NCI-H226 (cell line): ENCODE data around the gene SOX11.

Source experiments
- DNase-seq: peaks from one replicate; pipeline ENCODE4 v3.0.0-alpha.2; 2015

Gene SOX11

GRCh38 chr2:5725072-5725471 lies 32.9 kb downstream of the SOX11 start:
- DNase-seq = no peak

- no peak for DNase-seq
Observed at GRCh38 chr2:5725794-5726463, 33.7 kb downstream of the SOX11 start.

DNA sequence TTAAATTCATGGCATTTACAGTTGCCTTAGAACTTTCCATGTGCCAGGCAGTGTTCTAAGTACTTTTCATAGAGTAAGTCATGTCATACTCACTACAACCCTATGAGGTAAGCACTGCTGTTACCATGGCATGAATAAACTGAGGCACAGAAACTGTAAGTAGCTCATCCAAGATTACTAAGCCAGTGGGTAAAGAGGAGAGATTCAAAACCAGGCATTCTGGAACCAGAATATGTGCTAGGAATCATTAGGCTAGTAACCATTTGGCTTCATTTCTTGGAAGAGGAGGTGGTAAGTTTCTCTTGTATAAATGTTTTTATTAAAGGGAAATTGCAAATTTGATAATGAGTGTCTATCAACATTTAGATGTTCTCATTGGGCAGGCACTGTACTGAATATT lies 35.1 kb downstream of the SOX11 start:
- no peak for DNase-seq

DNA sequence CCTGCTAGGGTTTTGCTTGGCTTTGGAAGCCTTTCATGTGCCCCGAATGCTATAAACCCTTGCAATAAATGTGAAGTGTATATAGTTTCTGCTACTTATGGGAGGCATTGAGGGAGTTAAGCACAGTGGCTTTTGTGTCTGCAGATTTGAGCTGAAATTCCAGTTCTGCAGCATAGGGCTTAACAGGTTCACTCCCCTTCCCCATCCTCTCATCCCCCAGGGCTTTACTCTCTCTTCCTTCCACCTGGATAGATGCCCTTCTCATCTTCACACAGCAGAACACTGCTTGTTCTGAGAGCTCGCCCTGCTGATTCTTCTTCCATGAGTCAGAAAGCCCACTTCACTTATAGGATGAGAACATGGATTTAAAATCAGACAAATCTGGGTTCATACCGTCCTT lies 37.2 kb downstream of the SOX11 start:
- no peak for DNase-seq

DNA sequence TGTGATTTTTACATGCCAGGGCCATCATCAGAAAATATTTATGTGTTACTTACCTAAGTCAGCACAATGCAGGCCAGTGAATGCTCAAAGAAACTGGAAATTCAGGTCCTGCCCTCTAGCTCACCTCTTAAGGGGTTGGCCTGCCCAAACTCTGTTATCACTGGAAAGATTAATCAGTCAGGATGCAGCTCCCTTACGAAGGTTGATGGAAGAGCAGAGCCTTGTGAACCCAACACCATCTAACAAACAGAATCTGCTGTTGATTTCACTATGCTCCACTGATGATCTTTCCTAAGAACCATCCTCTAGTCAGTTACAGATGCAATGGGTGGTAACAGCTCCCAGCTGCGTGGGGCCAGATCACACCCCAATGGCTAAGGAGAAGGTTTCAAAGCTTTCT lies 38.2 kb downstream of the SOX11 start:
- DNase-seq = no peak

GRCh38 chr2:5734859-5735520 lies 42.8 kb downstream of the SOX11 start:
- no peak for DNase-seq

DNA sequence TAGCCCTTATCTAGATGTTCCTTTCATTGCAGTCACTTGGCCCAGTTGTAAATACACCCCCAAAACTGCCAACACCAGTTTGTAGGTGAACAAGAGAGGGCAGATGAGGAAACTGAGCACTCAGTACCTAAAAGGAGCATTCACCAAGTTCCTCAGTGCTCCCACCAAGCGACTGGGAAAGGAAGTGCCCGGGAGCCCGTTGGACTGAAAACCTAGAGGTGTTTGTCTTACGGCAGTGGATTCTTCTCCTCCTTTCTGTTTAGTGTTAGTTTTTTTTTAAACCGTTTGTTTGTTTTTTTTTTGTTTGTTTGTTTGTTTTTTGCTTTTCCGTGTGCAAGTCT lies 43.3 kb downstream of the SOX11 start:
- no peak for DNase-seq

DNA sequence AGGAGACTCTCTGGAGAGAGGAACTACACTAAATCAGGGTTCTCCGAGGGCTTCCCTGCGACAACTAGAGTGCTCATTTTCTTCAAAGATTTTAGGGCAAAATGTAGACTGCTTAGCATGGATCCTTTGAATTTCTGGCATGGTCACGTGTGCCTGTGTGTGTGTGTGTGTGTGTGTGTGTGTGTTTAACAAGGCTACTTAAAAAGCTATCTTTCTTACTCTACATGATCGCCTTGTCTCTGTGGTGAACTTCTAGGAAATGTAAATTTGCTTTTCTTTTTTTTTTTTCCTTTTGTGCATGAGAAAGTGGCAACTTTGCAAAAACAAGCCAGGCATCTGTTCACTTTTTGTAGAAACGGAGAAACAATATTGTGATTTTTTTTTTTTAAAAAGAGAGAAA lies 43.9 kb downstream of the SOX11 start:
- DNase-seq = no peak

GRCh38 chr2:5736886-5737285 lies 44.7 kb downstream of the SOX11 start:
- no peak for DNase-seq

DNA sequence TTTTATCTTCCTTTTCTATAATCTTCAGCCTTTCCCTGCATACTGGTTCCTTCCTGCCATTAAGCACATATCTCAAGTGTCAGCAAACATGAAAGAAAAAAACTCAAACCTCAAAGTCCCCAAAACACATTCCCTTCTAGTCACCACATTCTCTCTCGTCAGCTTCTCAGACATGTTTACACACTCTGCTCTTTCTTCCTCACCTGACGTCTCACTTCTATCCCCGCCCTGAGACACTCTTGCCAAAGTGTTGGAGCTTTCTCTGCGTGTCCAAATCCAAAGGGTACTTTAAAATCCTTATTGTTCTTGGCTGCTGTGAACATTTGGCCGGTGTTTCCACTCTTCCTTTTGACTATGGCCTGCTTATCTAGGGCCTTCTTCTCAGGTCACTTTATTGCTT lies 47.9 kb downstream of the SOX11 start:
- no peak for DNase-seq

DNA sequence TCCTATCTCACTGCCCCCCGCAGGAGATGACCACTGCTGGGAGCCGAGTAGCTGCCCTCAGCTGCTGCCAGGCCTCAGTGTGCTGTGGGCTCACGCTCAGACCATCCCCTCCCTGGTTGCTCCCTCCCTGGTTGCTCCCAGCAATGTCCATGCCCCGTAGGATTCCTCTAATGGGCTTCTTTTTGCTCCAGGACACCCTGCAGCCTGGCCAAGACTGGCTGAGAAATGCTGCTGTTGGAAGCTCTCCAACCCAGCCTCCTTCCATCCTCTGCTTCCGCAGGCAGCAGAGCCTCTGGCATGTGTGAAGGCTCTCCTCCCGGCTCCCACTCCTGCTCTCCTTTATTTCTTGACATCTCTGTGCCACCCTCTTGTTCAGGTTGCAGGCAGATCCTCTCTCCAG lies 48.6 kb downstream of the SOX11 start:
- DNase-seq = no peak

GRCh38 chr2:5741242-5741641 lies 49.1 kb downstream of the SOX11 start:
- DNase-seq = no peak

- DNase-seq = no peak
Observed at GRCh38 chr2:5742126-5742525, 49.9 kb downstream of the SOX11 start.

GRCh38 chr2:5748391-5748790 lies 56.2 kb downstream of the SOX11 start:
- no peak for DNase-seq

DNA sequence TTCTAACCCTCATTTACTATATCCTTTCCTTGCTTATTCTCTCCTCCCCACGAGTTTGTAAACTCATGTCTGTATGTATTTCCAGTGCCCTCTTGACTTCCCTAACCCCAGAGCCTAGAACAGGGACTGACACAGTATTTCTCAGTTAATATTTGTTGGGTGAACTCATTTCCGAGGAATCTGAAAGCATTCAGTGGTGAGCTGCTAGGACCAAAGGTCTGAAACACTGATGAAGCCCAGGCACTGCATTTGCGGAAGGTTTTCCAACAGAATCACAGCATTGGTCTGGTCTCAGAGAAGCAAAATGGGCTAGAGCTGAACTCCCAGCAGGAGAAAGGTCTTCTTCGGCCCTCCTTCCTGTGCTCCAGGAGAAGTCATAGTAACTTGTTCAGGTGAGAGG lies 56.8 kb downstream of the SOX11 start:
- DNase-seq = no peak

DNA sequence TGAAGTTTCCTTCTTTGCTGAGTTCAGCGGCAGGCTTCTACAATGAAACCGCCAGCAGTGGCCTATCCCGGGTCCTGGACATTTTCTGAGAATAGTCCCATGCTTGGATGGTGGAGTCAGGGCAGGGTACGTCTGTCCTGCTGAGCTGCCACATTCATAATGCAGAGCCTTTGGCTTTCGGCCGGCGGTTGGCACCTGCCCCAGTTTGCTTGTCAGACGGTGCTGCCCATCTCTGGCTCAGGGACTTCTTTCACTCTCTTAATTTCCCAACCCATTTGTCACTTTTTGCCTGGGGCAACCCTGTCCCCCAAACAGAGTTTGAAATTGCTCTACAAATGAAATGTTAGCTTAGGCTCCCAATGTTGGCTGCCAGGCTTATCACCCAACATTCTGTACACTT lies 57.2 kb downstream of the SOX11 start:
- DNase-seq = no peak
